Endothelial cell of umbilical vein (primary cell): ENCODE results near the gene ADAM33. TPM values are rescaled to one million over a fixed set of nuclear protein-coding genes. Genes with fewer than 3 reads are reported as not detected.

ENCODE experiments used
- Bru-seq: library from RNA; stranded (reverse); fragments of 400-500 nt; gene quantifications from one replicate; lab custom pipeline; 2021; lab: Mats Ljungman, UMichigan
- BruChase-seq, 2 experiments: library from RNA; stranded (reverse); fragments of 400-500 nt; gene quantifications; one replicate each; lab custom pipeline; 2021; lab: Mats Ljungman, UMichigan
- BruUV-seq: library from RNA; stranded (reverse); fragments of 400-500 nt; replicated peaks from 2 replicates; lab custom pipeline; 2021; lab: Mats Ljungman, UMichigan
- CTCF ChIA-PET: fragments of 300-600, 350-600 bp; sonication (Branson Sonifier 250); formaldehyde crosslinking; loops from one replicate; lab custom pipeline; 2021; ENCODE audit warnings: antibody characterized with exemption, inconsistent platforms; lab: Charles Lee
- POLR2A ChIA-PET: fragments of 300-600, 350-600 bp; sonication (Branson Sonifier 250); formaldehyde crosslinking; loops from one replicate; lab custom pipeline; 2021; ENCODE audit warnings: antibody characterized with exemption, inconsistent platforms; lab: Charles Lee
- DNase-seq: peaks from one replicate; pipeline ENCODE4 v3.0.0-alpha.2; 2011; ENCODE audit warnings: low read depth, low spot score
- FAIRE-seq: peaks from 2 replicates; lab custom pipeline; 2011; peaks lifted over from hg19 to GRCh38; lab: Jason Lieb, UNC
- H2AFZ ChIP-seq: 2 replicates; pipeline ENCODE4 v1.6.0; 2012; ENCODE audit warnings: low read depth, low read length, control low read depth, inconsistent platforms
- H3K27ac ChIP-seq: 2 replicates; pipeline ENCODE4 v1.5.1; 2011; ENCODE audit warnings: low read depth, mild to moderate bottlenecking, control low read depth, low read length, moderate library complexity; ENCODE audit not compliant: insufficient read depth
- H3K27me3 ChIP-seq, 2 experiments: 2 replicates each; pipeline versions ENCODE4 v1.6.0 to v1.6.1; 2011; ENCODE audit warnings: low read length in 2 of 2, mixed read lengths in 1 of 2; ENCODE audit not compliant: control insufficient read depth in 2 of 2, insufficient read depth in 2 of 2
- H3K36me3 ChIP-seq, 2 experiments: 2 replicates in 1 of 2; 3 replicates in 1 of 2; pipeline ENCODE4 v1.5.1; 2011; ENCODE audit warnings: low read length in 2 of 2, mild to moderate bottlenecking in 1 of 2, moderate library complexity in 1 of 2; ENCODE audit not compliant: control insufficient read depth in 2 of 2, insufficient read depth in 2 of 2; ENCODE audit errors: extremely low read depth in 1 of 2
- H3K4me1 ChIP-seq: 3 replicates; pipeline ENCODE4 v1.5.1; 2011; ENCODE audit warnings: mild to moderate bottlenecking, low read length; ENCODE audit not compliant: control insufficient read depth, insufficient read depth; ENCODE audit errors: extremely low read depth
- H3K4me2 ChIP-seq: 2 replicates; pipeline ENCODE4 v1.6.1; 2011; ENCODE audit warnings: low read length, control low read depth, mixed read lengths; ENCODE audit not compliant: insufficient read depth
- H3K4me3 ChIP-seq, 3 experiments: fragments of 200-600 bp in 1 of 3; sonication (generic), shearing (Covaris generic) in 1 of 3; replicated peaks in 1 of 3; 2 replicates each; pipeline ENCODE4 v1.5.1; 2011 to 2016; ENCODE audit warnings: control low read depth in 3 of 3, low read length in 3 of 3, mild to moderate bottlenecking in 2 of 3, inconsistent platforms in 1 of 3, low read depth in 1 of 3, moderate library complexity in 1 of 3; ENCODE audit not compliant: insufficient read depth in 1 of 3
- H3K79me2 ChIP-seq: 2 replicates; pipeline ENCODE4 v1.6.0; 2012; ENCODE audit warnings: low read length, inconsistent platforms; ENCODE audit not compliant: control insufficient read depth, insufficient read depth
- H3K9ac ChIP-seq: replicated peaks from 2 replicates; pipeline ENCODE3; 2011; ENCODE audit warnings: low read length, control low read depth; ENCODE audit not compliant: insufficient read depth; ENCODE audit errors: extremely low read depth
- H3K9me1 ChIP-seq: replicated peaks from 3 replicates; pipeline ENCODE4 v1.6.0; 2011; ENCODE audit warnings: mild to moderate bottlenecking, low read length; ENCODE audit not compliant: control insufficient read depth, insufficient read depth; ENCODE audit errors: extremely low read depth
- H3K9me3 ChIP-seq: replicated peaks from 2 replicates; pipeline ENCODE4 v1.5.1; 2012; ENCODE audit warnings: low read length, inconsistent platforms; ENCODE audit not compliant: control insufficient read depth, insufficient read depth
- H4K20me1 ChIP-seq: replicated peaks from 2 replicates; pipeline ENCODE3; 2011; ENCODE audit warnings: mild to moderate bottlenecking, low read length; ENCODE audit not compliant: control insufficient read depth, insufficient read depth; ENCODE audit errors: extremely low read depth
- EZH2 ChIP-seq: IDR thresholded peaks from 2 replicates; pipeline ENCODE4 v1.6.1; 2012; ENCODE audit warnings: borderline replicate concordance, low read depth, mild to moderate bottlenecking, moderate library complexity, low read length, inconsistent platforms; ENCODE audit not compliant: severe bottlenecking
- GATA2 ChIP-seq: IDR thresholded peaks from 2 replicates; pipeline ENCODE4 v1.7.0; 2011; ENCODE audit warnings: low read depth, mild to moderate bottlenecking, moderate library complexity, mixed read lengths, low read length; ENCODE audit not compliant: insufficient read length, insufficient read depth
- dilution Hi-C: fragments of 300-500 bp; cut with MboI; formaldehyde crosslinking; loops from one replicate; pipeline ENCODE4 v1.15.0; 2019; ENCODE audit warnings: low sequenced_read_pairs; ENCODE audit not compliant: extremely low pct_ligation_motif_present
- intact Hi-C: fragments of 100-400 bp; cut with micrococcal nuclease; formaldehyde crosslinking; loops from one replicate; pipeline ENCODE4 v1.10.0; 2022
- long read RNA-seq: library from polyadenylated mRNA; stranded (forward); transcript quantifications from one replicate; pipeline ENCODE4 v2.0.0, GENCODE V29; 2021
- polyA minus RNA-seq, 3 experiments: library from RNA; depleted of rRNA, polyadenylated mRNA; stranded (reverse); fragments of >200 nt; gene quantifications; 1 replicate in 1 of 3; 2 replicates in 2 of 3; pipeline ENCODE4 v1.2.3, GENCODE V29; 2011
- polyA plus RNA-seq, 4 experiments: library from polyadenylated mRNA; depleted of rRNA in 3 of 4; stranded (reverse) in 3 of 4; unstranded in 1 of 4; fragments of >200 nt; gene quantifications; 2 replicates each; pipeline versions ENCODE4 v1.2.1 to v1.2.3, GENCODE V29; 2011 to 2012; ENCODE audit warnings: missing spikeins in 1 of 4
- total RNA-seq: library from RNA; stranded (reverse); gene quantifications from 2 replicates; pipeline ENCODE4 v1.2.3, GENCODE V29; 2021

The ADAM33 gene, protein sequence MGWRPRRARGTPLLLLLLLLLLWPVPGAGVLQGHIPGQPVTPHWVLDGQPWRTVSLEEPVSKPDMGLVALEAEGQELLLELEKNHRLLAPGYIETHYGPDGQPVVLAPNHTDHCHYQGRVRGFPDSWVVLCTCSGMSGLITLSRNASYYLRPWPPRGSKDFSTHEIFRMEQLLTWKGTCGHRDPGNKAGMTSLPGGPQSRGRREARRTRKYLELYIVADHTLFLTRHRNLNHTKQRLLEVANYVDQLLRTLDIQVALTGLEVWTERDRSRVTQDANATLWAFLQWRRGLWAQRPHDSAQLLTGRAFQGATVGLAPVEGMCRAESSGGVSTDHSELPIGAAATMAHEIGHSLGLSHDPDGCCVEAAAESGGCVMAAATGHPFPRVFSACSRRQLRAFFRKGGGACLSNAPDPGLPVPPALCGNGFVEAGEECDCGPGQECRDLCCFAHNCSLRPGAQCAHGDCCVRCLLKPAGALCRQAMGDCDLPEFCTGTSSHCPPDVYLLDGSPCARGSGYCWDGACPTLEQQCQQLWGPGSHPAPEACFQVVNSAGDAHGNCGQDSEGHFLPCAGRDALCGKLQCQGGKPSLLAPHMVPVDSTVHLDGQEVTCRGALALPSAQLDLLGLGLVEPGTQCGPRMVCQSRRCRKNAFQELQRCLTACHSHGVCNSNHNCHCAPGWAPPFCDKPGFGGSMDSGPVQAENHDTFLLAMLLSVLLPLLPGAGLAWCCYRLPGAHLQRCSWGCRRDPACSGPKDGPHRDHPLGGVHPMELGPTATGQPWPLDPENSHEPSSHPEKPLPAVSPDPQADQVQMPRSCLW
- total RNA-seq (0.18 TPM in 1 of 2 replicates, not detected in the other), polyA plus RNA-seq (0.06 TPM in 2 replicates), polyA minus RNA-seq (0.10 TPM in 1 of 2 replicates, not detected in the other), Bru-seq, nascent RNA (not detected), BruChase-seq, experiment 1, labeled RNA remaining after a 6-hour chase (not detected), BruChase-seq, experiment 2, labeled RNA remaining after a 2-hour chase (not detected)
- 0.03 TPM in 1 of 2 replicates, not detected in the other for polyA plus RNA-seq (2011; cell fraction: cytosol; rRNA removed)
- 0.27 and 0.41 TPM in 2 replicates for polyA plus RNA-seq (2011; cell fraction: nucleus; rRNA removed)
- polyA plus RNA-seq (2012) = 0.24 and 0.38 TPM in 2 replicates
- polyA minus RNA-seq (2011; cell fraction: cytosol; rRNA and poly(A)+ RNA removed) = not detected
- not detected in 2 replicates for polyA minus RNA-seq (2011; cell fraction: nucleus; rRNA and poly(A)+ RNA removed)
- long read RNA-seq = 0 reads

DNA sequence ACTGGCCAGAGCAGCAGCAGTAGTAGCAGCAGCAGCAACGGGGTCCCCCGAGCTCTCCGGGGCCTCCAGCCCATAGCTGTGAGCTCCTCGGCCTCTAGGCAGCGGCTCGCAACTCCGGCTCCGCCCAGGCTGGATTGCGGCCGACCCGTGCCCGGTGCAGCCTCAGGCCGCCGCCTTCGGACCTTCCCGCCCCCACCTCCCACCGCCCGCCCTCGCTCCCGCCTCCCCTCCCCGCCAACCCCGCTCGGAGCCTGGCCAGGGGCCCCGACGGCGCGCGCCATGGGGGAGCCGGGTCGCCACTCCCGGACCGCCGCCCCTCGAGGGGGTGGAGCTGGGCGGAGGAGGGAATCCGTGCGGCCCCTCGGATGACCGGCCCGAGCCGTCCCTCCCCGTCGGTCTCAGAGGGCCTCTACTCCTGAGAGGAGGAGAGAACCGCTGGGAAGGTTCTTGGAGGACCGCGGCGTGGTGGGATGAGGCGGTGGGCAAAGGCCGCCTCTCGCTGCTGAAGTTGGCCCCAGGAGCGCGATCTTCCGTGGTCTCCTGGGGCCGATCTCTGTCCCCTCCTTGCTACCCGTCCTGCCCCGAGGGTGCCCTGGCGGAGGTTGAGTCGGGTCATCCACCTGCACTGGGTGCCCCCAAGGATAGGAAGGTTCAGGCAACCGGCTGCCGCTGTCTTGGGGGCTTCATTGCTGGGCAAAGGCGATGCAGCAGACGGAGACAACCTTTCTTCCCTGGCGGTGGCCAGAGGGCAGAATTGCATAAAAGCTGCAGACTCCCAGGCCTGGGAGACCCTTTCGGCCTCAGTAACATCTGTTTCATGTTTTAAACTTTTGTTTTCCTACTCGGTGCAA is at the start of gene ADAM33:
ADAM33 (minus strand) TSS at position 80 of the 851 bp plus-strand sequence; CDS start at position 74, 6 bp downstream.
- FAIRE-seq = no peak
- H3K79me2 ChIP-seq = no peaks in the 10 kb centered on the region
- ChIA-PET POLR2A (interaction anchor here (0.7 kb wide), 1 partner anchor 25 kb away, joined by 8 read pairs; no protein-coding TSS in a partner anchor), CTCF (interaction anchor here (0.6 to 7.1 kb wide), 11 partner anchors 8 to 376 kb away, joined by 3 to 346 read pairs (median 3); partner anchors contain the start of genes SIGLEC1 and SPEF1)
- peak within 1 kb of the TSS; percentile 36 for H3K4me2 ChIP-seq
- H3K27me3 ChIP-seq = peaks cover 29 to 37% of the 10 kb centered on the region in 2 experiments
- TF ChIP-seq GATA2 = no peak
- TF ChIP-seq EZH2 = peak; percentile 93
- no peaks in the 10 kb centered on the region for H3K9me3 ChIP-seq
- H3K4me1 ChIP-seq = no peaks in the 10 kb centered on the region
- H3K27ac ChIP-seq = no peak within 1 kb of the TSS
- peak within 1 kb of the TSS; percentile 42 for H2AFZ ChIP-seq
- intact Hi-C loops = loop anchor here (1.0 kb wide), 1 partner anchor 20 kb away; no protein-coding TSS in a partner anchor
- peak within 1 kb of the TSS in 1 of 3 experiments; percentile 14 for H3K4me3 ChIP-seq
- H3K9ac ChIP-seq = no peak within 1 kb of the TSS
- no peaks in the 10 kb centered on the region for H3K36me3 ChIP-seq
- no peaks in the 10 kb centered on the region for H3K9me1 ChIP-seq
- no peak for DNase-seq
- BruUV-seq = no TSS peak
- dilution Hi-C loops = no loop called here
- H4K20me1 ChIP-seq = no peaks in the 10 kb centered on the region
